A673 (cell line): ENCODE measurements around the gene PRAME. TPM values are rescaled to one million over a fixed set of nuclear protein-coding genes. Genes with fewer than 3 reads are reported as not detected.
A peak's percentile ranks its signal among the peaks of the same experiment; 100 is the strongest.

Source experiments
- BruUV-seq: library from RNA; stranded (reverse); fragments of 400-500 nt; replicated peaks from 2 replicates; lab custom pipeline; 2021; lab: Mats Ljungman, UMichigan
- CTCF ChIA-PET: fragments of 300-600 bp; sonication (Branson Sonifier 250); formaldehyde crosslinking; loops from one replicate; lab custom pipeline; 2022; ENCODE audit warnings: antibody characterized with exemption; lab: Charles Lee
- POLR2A ChIA-PET: fragments of 300-600 bp; sonication (Branson Sonifier 250); formaldehyde crosslinking; loops from one replicate; lab custom pipeline; 2022; ENCODE audit warnings: antibody characterized with exemption; ENCODE audit not compliant: low non-redundant PET; lab: Charles Lee
- DNase-seq: peaks from one replicate; pipeline ENCODE4 v3.0.0-alpha.2; 2015; ENCODE audit warnings: low spot score
- H3K27ac ChIP-seq: fragments of 200-600 bp; sonication (generic); 2 replicates; pipeline ENCODE4 v1.5.1; 2016; ENCODE audit warnings: mixed run types, low read depth, mild to moderate bottlenecking, mixed read lengths, antibody characterized with exemption, low read length; ENCODE audit not compliant: poor library complexity, severe bottlenecking
- H3K27me3 ChIP-seq: fragments of 200-600 bp; sonication (generic); replicated peaks from 2 replicates; pipeline ENCODE4 v1.6.1; 2017; ENCODE audit warnings: mixed run types, low read depth, mild to moderate bottlenecking, mixed read lengths, antibody characterized with exemption, low read length; ENCODE audit not compliant: insufficient read depth, poor library complexity
- H3K36me3 ChIP-seq: fragments of 200-600 bp; sonication (generic); 2 replicates; pipeline ENCODE4 v1.6.1; 2016; ENCODE audit warnings: mixed run types, mild to moderate bottlenecking, mixed read lengths, antibody characterized with exemption, low read length; ENCODE audit not compliant: insufficient read depth, poor library complexity, severe bottlenecking
- H3K4me1 ChIP-seq: fragments of 200-600 bp; sonication (generic); 2 replicates; pipeline ENCODE4 v1.6.1; 2017; ENCODE audit warnings: mixed run types, mild to moderate bottlenecking, mixed read lengths, antibody characterized with exemption, low read length; ENCODE audit not compliant: insufficient read depth, poor library complexity, severe bottlenecking
- H3K4me3 ChIP-seq: fragments of 200-600 bp; sonication (generic); 2 replicates; pipeline ENCODE4 v1.5.1; 2016; ENCODE audit warnings: low read depth, mixed run types, mild to moderate bottlenecking, mixed read lengths, low read length; ENCODE audit not compliant: poor library complexity, severe bottlenecking
- H3K9me3 ChIP-seq: fragments of 200-600 bp; sonication (generic); 2 replicates; pipeline ENCODE4 v1.6.1; 2016; ENCODE audit warnings: mixed run types, low read depth, mild to moderate bottlenecking, mixed read lengths, antibody characterized with exemption, low read length; ENCODE audit not compliant: poor library complexity, severe bottlenecking
- CTCF ChIP-seq: fragments of 300-800, 200-600 bp; sonication (generic); conservative IDR thresholded peaks from 2 replicates; pipeline ENCODE4 v1.5.1; 2017; ENCODE audit warnings: low read depth, mild to moderate bottlenecking, antibody characterized with exemption, low read length, moderate library complexity, mixed read lengths
- EZH2 ChIP-seq: fragments of 200-600 bp; sonication (generic); IDR thresholded peaks from 2 replicates; pipeline ENCODE4 v1.6.1; 2017; ENCODE audit warnings: borderline replicate concordance, low read depth, mild to moderate bottlenecking, mixed read lengths, antibody characterized with exemption, low read length; ENCODE audit not compliant: poor library complexity, severe bottlenecking
- intact Hi-C: fragments of 100-400 bp; cut with micrococcal nuclease; formaldehyde crosslinking; loops from one replicate; pipeline ENCODE4 v1.10.0; 2022; ENCODE audit not compliant: unreplicated experiment
- total RNA-seq: library from RNA; stranded (reverse); gene quantifications from 2 replicates; pipeline ENCODE4 v1.2.3, GENCODE V29; 2021

Gene PRAME
- total RNA-seq, 1 experiment from 2014 or later: 14.1 TPM

GRCh38 chr22:22520667-22521602 is 38.1 kb downstream of the PRAME start:
- no TSS peak for BruUV-seq
- CTCF ChIA-PET: no interaction called here
- no peak overlapping the region for H3K4me3 ChIP-seq
- H3K9me3 ChIP-seq: no peaks in the 10 kb centered on the region
- no peaks in the 10 kb centered on the region for H3K36me3 ChIP-seq
- no peaks in the 10 kb centered on the region for H3K27me3 ChIP-seq
- no peak for DNase-seq
- no peak overlapping the region for H3K27ac ChIP-seq
- no peaks in the 10 kb centered on the region for H3K4me1 ChIP-seq
- POLR2A ChIA-PET: no interaction called here
- intact Hi-C loops: no loop called here
- TF ChIP-seq CTCF: no peak
- TF ChIP-seq EZH2: no peak

GRCh38 chr22:22520020-22520656 is 38.9 kb downstream of the PRAME start, which contains the start of gene ZNF280A:
TSS of gene ZNF280A (minus strand) at chr22:22520270. CDS start at chr22:22515630, 4,640 bp downstream.
- Histone ChIP-seq H3K9me3 (no peaks in the 10 kb centered on the region), H3K36me3 (no peaks in the 10 kb centered on the region), H3K27me3 (peaks cover 6% of the 10 kb centered on the region), H3K4me1 (no peaks in the 10 kb centered on the region), H3K27ac (no peak within 1 kb of the TSS), H3K4me3 (no peak within 1 kb of the TSS)
- no TSS peak for BruUV-seq
- no peak for TF ChIP-seq CTCF
- TF ChIP-seq EZH2: no peak
- ChIA-PET POLR2A (no interaction called here), CTCF (no interaction called here)
- intact Hi-C loops: no loop called here
- DNase-seq: peak; percentile 4

- no peak for DNase-seq
- TF ChIP-seq CTCF (no peak), EZH2 (no peak)
- CTCF ChIA-PET: no interaction called here
- no peak overlapping the region for H3K4me3 ChIP-seq
- H3K4me1 ChIP-seq: no peaks in the 10 kb centered on the region
- no TSS peak for BruUV-seq
- intact Hi-C loops: no loop called here
- peaks cover 11% of the 10 kb centered on the region for H3K27me3 ChIP-seq
- H3K27ac ChIP-seq: no peak overlapping the region
- POLR2A ChIA-PET: no interaction called here
- H3K36me3 ChIP-seq: no peaks in the 10 kb centered on the region
- no peaks in the 10 kb centered on the region for H3K9me3 ChIP-seq
Observed at GRCh38 chr22:22519591-22519990, 39.5 kb downstream of the PRAME start.
